GM19463 (cell line): Measurements from ENCODE around the gene TPM4.
A peak's percentile ranks its signal among the peaks of the same experiment; 100 is the strongest.

ENCODE experiments used
- ATAC-seq: cut with Tn5 transposase; IDR thresholded peaks from one replicate; pipeline ENCODE4 v1.9.1; 2021; ENCODE audit warnings: mild to moderate bottlenecking, moderate library complexity; ENCODE audit not compliant: unreplicated experiment

Gene TPM4

GRCh38 chr19:16121967-16122366 lies 45.7 kb downstream of the TPM4 start:
- no peak for ATAC-seq

GRCh38 chr19:16124953-16125352 lies 48.7 kb downstream of the TPM4 start:
- ATAC-seq, result no peak

- no peak for ATAC-seq
These were observed 49.6 kb downstream of the TPM4 start for GRCh38 chr19:16125737-16126495.

- ATAC-seq, result no peak
These were observed 50.8 kb downstream of the TPM4 start for GRCh38 chr19:16127080-16127479.

GRCh38 chr19:16127776-16128371 lies 51.6 kb downstream of the TPM4 start:
- ATAC-seq, result no peak

- ATAC-seq, result no peak
These were observed 55.4 kb downstream of the TPM4 start for GRCh38 chr19:16131648-16132047.

GRCh38 chr19:16133818-16134217 lies 57.5 kb downstream of the TPM4 start:
- no peak for ATAC-seq

- ATAC-seq, result no peak
These were observed 58.2 kb downstream of the TPM4 start for GRCh38 chr19:16134510-16134909.

- ATAC-seq, result no peak
These were observed 59.3 kb downstream of the TPM4 start for GRCh38 chr19:16135430-16136127.

- ATAC-seq, result no peak
These were observed 60.1 kb downstream of the TPM4 start for GRCh38 chr19:16136185-16136999.

- no peak for ATAC-seq
These were observed 63.5 kb downstream of the TPM4 start for GRCh38 chr19:16139752-16140151.

- ATAC-seq, result peak; percentile 40
These were observed 64.7 kb downstream of the TPM4 start for GRCh38 chr19:16141043-16141442.

- no peak for ATAC-seq
These were observed 65.8 kb downstream of the TPM4 start for GRCh38 chr19:16142032-16142580.

- peak; percentile 72 for ATAC-seq
These were observed 67.3 kb downstream of the TPM4 start, which contains the start of gene HSH2D for GRCh38 chr19:16143399-16144215. HSH2D (plus strand) TSS chr19:16143685; CDS start chr19:16148751, 5,066 bp downstream.

GRCh38 chr19:16144216-16144581 lies 67.9 kb downstream of the TPM4 start:
- ATAC-seq, result no peak

GRCh38 chr19:16146112-16146511 lies 69.8 kb downstream of the TPM4 start:
- no peak for ATAC-seq

- no peak for ATAC-seq
These were observed 72.3 kb downstream of the TPM4 start for GRCh38 chr19:16148443-16149229.
